Measurements from ENCODE around the gene PIP5K1A.
"Not testable (repeated sequence)": the region's sequence is repeated elsewhere in the genome, so short reads cannot be mapped to it uniquely, and the experiment has no call there.

PIP5K1A gene

GRCh38 chr1:151198254-151199127 lies at the start of gene PIP5K1A:
Gene PIP5K1A, plus strand, starts transcription at chr1:151198552. Its CDS starts 445 bp downstream, at chr1:151198997.
- DNase-seq: peak; percentile 92

- DNase-seq: no peak
Observed at GRCh38 chr1:151156515-151156819, 41.9 kb upstream of the PIP5K1A start, which contains the start of gene TNFAIP8L2. Gene TNFAIP8L2, plus strand, starts transcription at chr1:151156649. Its CDS starts 2,049 bp downstream, at chr1:151158698.

- DNase-seq: no peak
Observed at GRCh38 chr1:151157067-151157531, 41.3 kb upstream of the PIP5K1A start.

DNA sequence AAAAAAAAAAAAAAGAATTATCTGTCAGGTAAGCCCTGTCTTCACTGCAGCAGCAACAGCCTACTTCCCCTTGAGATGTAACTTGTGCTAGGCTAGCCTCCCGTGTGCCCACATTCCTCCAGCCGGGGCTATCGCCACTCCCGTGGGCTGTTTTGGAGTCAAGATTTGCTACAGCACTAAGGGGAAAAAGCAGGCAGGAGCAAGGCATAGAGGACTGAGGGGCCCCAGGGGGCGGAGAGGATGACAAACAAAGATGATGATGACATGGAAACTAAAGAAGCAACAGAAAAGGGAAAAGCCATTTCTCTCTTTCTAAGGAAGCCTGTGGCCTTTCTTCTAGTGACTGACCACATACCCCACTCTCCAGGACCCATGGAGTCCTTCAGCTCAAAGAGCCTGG lies 40.0 kb upstream of the PIP5K1A start:
- no peak for DNase-seq

DNA sequence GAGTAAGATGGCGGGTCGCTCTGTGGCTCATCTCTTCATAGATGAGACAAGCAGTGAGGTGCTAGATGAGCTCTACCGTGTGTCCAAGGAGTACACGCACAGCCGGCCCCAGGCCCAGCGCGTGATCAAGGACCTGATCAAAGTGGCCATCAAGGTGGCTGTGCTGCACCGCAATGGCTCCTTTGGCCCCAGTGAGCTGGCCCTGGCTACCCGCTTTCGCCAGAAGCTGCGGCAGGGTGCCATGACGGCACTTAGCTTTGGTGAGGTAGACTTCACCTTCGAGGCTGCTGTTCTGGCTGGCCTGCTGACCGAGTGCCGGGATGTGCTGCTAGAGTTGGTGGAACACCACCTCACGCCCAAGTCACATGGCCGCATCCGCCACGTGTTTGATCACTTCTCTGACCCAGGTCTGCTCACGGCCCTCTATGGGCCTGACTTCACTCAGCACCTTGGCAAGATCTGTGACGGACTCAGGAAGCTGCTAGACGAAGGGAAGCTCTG lies 39.6 kb upstream of the PIP5K1A start:
- no peak for DNase-seq

- no peak for DNase-seq
Observed at GRCh38 chr1:151159373-151159772, 39.0 kb upstream of the PIP5K1A start.

DNA sequence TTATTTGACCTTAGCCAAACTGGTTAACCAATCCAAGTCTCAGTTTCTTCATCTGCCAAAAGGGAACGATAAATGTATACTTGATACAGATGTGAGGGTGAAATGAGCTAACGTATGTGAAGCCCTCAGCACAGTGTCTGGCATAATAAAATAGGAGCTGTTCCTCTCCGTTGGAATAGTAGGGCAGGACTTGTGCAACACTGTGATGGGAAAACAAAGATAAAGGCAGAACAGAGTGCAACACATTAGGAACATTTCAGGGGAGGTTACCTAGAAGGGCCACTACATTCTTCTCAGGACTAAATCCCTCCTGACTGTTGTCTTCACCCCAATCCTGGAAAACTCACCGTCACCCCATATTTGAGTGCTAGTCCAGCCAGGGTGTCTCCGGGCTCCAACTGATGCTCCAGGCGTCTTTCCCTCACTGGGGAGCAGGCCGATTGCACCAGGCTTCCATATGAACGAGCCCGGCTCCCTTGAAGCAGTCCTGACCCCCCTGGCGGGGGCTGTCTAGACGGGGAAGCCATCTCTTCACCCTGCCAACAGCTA lies 33.5 kb upstream of the PIP5K1A start:
- DNase-seq: no peak

- DNase-seq: no peak
Observed at GRCh38 chr1:151165281-151165737, 33.0 kb upstream of the PIP5K1A start.

GRCh38 chr1:151165738-151166504 lies 32.4 kb upstream of the PIP5K1A start, which contains the start of the genes LYSMD1 and SCNM1:
Gene LYSMD1, minus strand, starts transcription at chr1:151165902. Its CDS starts 644 bp downstream, at chr1:151165258.
Gene SCNM1, plus strand, starts transcription at chr1:151166144. Its CDS starts 9 bp downstream, at chr1:151166153.
- DNase-seq: peak; percentile 87

GRCh38 chr1:151166505-151166956 lies 31.8 kb upstream of the PIP5K1A start:
- DNase-seq: no peak

DNA sequence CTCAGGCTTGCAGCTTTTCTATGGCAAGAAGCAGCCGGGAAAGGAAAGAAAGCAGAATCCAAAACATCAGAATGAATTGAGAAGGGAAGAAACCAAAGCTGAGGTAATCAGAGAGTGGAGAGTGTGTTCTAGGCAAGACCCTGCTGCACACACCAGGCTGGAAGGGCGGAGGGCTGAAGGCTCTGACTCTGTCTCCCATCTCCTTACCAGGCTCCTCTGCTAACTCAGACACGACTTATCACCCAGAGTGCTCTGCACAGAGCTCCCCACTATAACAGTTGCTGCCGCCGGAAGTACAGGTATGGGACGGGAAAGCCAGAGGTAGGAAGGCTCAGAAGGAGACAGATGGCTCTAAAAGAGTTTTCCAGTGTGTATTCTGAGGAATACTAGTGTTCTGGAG lies 31.2 kb upstream of the PIP5K1A start:
- no peak for DNase-seq

- DNase-seq: no peak
Observed at GRCh38 chr1:151171190-151171589, 27.2 kb upstream of the PIP5K1A start.

DNA sequence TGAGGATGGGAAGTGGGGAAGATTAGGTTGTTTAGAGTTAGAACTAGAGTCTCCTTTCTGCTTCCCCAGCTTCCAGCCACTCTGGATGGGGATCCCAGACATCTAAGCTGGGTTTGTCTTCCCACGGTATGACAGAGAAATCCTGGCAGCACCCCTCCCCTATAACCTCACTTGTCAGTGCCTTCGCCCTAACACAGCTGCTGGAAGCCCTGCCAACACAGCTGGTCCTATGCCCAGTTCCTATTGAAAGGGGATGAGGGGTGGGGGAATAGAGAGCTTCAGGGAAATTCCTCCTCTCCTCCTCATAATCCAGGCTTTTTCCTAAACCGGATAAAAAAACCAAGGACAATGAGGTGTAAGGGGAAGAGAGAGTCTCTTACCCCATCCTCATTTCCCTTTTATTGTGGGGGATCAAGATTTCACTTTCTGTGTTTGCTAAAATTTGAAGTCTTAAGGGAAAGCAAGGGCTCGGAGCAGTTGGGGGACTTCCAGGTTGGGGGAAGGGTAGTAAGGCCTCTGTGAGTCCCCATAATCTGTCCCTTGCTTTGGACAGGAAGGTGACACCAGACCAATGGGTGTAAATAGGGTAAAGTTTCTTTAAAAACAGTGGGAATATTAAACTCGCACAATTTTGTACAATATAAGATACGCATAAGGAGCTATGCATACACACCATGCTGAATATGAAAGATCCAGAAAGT lies 23.2 kb upstream of the PIP5K1A start:
- no peak for DNase-seq

DNA sequence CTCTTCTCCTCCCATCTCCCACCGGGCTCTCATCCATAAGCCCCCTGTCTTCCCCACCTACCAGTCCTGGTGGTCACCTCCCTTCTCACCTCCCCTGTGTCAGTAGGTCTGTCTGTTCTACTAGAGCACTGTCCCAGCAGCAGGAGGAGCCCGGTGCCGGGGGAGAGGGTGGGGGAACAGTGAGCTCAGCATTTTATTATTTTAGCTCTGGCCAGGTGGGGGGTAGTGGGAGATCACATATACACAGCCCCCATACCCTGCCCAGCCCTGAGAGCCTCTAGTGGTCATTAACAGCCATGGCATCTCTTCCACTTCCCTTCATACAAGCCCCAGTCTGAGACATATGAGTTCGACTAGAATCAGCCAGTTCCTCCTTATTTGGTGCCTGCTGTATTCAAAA lies 22.5 kb upstream of the PIP5K1A start, which contains the start of gene TMOD4:
Gene TMOD4, minus strand, starts transcription at position 119 of the 400 bp plus-strand sequence. CDS start 1,106 bp downstream, outside the sequence.
- DNase-seq: no peak

GRCh38 chr1:151176514-151177045 lies 21.8 kb upstream of the PIP5K1A start:
- DNase-seq: no peak

GRCh38 chr1:151184211-151184610 lies 14.1 kb upstream of the PIP5K1A start:
- DNase-seq: no peak

DNA sequence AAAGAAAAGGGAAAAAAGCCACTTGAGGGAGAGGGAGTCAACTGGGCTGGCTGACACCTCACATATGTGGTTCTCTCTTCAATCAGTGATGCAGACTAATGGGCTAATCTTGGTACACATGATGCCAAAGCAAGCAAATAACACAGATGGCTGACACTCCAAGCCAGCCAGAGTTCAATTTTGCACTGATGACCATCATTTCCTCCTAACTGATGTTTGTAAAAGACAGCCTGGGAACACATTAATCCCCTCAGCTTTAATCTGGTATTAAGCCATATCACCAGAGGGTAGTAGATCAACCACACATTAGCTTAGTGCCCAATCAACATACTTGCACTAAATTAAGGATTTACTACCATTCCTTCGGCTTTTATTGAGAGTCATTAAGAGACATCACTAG lies 11.1 kb upstream of the PIP5K1A start:
- no peak for DNase-seq

GRCh38 chr1:151188667-151189066 lies 9.7 kb upstream of the PIP5K1A start:
- DNase-seq: not testable (repeated sequence)

GRCh38 chr1:151189637-151190445 lies 8.5 kb upstream of the PIP5K1A start, which contains the start of gene VPS72:
Gene VPS72, minus strand, starts transcription at chr1:151190197. Its CDS starts 76 bp downstream, at chr1:151190121.
- DNase-seq: peak; percentile 73

DNA sequence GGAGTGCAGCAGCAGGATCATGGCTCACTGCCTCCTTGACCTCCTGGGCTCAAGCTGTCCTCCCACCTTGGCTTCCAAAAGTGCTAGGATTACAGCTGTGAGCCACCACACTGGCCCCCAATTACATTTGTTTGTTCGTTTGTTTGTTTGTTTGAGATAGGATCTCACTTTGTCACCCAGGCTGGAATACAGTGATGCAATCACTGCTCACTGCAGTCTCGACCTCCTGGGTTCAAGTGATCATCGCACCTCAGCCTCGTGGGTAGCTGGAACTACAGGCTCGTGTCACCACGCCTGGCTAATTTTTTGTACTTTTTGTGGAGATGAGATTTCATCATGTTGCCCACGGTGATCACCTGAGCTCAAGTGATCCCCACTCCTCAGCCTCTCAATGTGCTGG lies 6.3 kb upstream of the PIP5K1A start:
- DNase-seq: no peak

GRCh38 chr1:151193304-151193703 lies 5.0 kb upstream of the PIP5K1A start:
- no peak for DNase-seq

Measured in NCI-H1436 treated with DMSO at 0.1 percent for 48 hours (cell line).